SH-SY5Y (cell line): ENCODE measurements around the gene PHKB.

Experiments
- GATA2 ChIP-seq: IDR thresholded peaks from 2 replicates; pipeline ENCODE4 v1.6.1; 2011; ENCODE audit warnings: mild to moderate bottlenecking, low read depth, low read length
- GATA3 ChIP-seq: IDR thresholded peaks from 2 replicates; pipeline ENCODE4 v1.6.1; 2011; ENCODE audit warnings: low read depth, mild to moderate bottlenecking, low read length, moderate library complexity

- no peak for TF ChIP-seq GATA3
- TF ChIP-seq GATA2 = no peak
Measured at GRCh38 chr16:47631131-47631530, 170.0 kb downstream of the PHKB start.
